Measurements from ENCODE around the gene LRRC8D.

DNA sequence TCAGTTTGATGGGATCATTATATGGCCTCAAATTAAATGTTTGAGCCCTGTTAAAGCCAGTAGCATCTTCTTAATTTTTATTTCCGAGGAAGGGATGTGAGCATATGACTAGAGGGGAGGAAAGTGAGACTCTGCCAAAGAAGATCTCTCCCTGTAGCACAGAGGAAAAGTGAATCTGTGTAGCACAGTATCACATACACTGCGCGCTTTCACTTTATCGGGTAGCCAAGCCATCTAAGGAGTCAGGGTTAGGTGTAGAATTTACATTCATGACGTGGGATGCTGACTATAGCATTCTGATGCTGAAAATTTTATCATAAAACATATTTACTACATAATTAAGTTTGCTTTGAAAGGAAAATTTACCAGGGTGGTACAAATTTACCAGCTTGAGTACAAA is 24.0 kb downstream of the LRRC8D start:
- no peak for TF ChIP-seq POLR2A (IDR thresholded peaks at IDR 0.05)
- TF ChIP-seq, protein P1, sequence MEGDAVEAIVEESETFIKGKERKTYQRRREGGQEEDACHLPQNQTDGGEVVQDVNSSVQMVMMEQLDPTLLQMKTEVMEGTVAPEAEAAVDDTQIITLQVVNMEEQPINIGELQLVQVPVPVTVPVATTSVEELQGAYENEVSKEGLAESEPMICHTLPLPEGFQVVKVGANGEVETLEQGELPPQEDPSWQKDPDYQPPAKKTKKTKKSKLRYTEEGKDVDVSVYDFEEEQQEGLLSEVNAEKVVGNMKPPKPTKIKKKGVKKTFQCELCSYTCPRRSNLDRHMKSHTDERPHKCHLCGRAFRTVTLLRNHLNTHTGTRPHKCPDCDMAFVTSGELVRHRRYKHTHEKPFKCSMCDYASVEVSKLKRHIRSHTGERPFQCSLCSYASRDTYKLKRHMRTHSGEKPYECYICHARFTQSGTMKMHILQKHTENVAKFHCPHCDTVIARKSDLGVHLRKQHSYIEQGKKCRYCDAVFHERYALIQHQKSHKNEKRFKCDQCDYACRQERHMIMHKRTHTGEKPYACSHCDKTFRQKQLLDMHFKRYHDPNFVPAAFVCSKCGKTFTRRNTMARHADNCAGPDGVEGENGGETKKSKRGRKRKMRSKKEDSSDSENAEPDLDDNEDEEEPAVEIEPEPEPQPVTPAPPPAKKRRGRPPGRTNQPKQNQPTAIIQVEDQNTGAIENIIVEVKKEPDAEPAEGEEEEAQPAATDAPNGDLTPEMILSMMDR (IDR thresholded peaks at IDR 0.05) = no peak
